Loucy (cell line): ENCODE data around the gene UBE2J2.

Source experiments
- H2AFZ ChIP-seq: fragments of 200-600 bp; sonication (generic); 2 replicates; pipeline ENCODE4 v1.6.0; 2016; ENCODE audit warnings: antibody characterized with exemption, mild to moderate bottlenecking, low read length, moderate library complexity
- H3F3A ChIP-seq: fragments of 200-600 bp; 2 replicates; pipeline ENCODE4 v1.6.0; 2016; ENCODE audit warnings: antibody characterized with exemption, low read depth, mild to moderate bottlenecking
- H3K27me3 ChIP-seq: fragments of 200-600 bp; sonication (generic); 2 replicates; pipeline ENCODE4 v1.6.1; 2014; ENCODE audit warnings: low read length, mild to moderate bottlenecking; ENCODE audit not compliant: insufficient read depth, poor library complexity, severe bottlenecking
- H3K36me3 ChIP-seq: fragments of 200-600 bp; sonication (generic); 2 replicates; pipeline ENCODE4 v1.6.1; 2016; ENCODE audit warnings: low read length; ENCODE audit not compliant: insufficient read depth
- H3K4me1 ChIP-seq: fragments of 200-600 bp; sonication (generic); 2 replicates; pipeline ENCODE4 v1.5.1; 2014; ENCODE audit warnings: low read length, mild to moderate bottlenecking; ENCODE audit not compliant: insufficient read depth, poor library complexity, severe bottlenecking
- H3K4me2 ChIP-seq: fragments of 200-600 bp; sonication (generic); 2 replicates; pipeline ENCODE4 v1.6.0; 2014; ENCODE audit warnings: antibody characterized with exemption, low read length, low read depth, mild to moderate bottlenecking; ENCODE audit not compliant: poor library complexity, severe bottlenecking
- H3K4me3 ChIP-seq: fragments of 200-600 bp; sonication (generic); 2 replicates; pipeline ENCODE4 v1.5.1; 2014; ENCODE audit warnings: low read length, mild to moderate bottlenecking, mixed read lengths; ENCODE audit not compliant: poor library complexity, severe bottlenecking
- H3K79me2 ChIP-seq: fragments of 200-600 bp; sonication (generic); 2 replicates; pipeline ENCODE4 v1.6.1; 2014; ENCODE audit warnings: low read length; ENCODE audit not compliant: insufficient read depth
- H3K9ac ChIP-seq: fragments of 200-600 bp; sonication (generic); 2 replicates; pipeline ENCODE4 v1.6.0; 2014; ENCODE audit warnings: mild to moderate bottlenecking, low read depth, low read length, moderate library complexity; ENCODE audit not compliant: poor library complexity, severe bottlenecking
- H3K9me2 ChIP-seq: fragments of 200-600 bp; sonication (generic); replicated peaks from 2 replicates; pipeline ENCODE4 v1.6.1; 2016; ENCODE audit warnings: low read depth, low read length, mixed read lengths
- H3K9me3 ChIP-seq: fragments of 200-600 bp; sonication (generic); 2 replicates; pipeline ENCODE4 v1.6.1; 2014; ENCODE audit warnings: mild to moderate bottlenecking, antibody characterized with exemption, low read length, low read depth; ENCODE audit not compliant: insufficient read depth
- H4K20me1 ChIP-seq: fragments of 200-600 bp; sonication (generic); 2 replicates; pipeline ENCODE4 v1.6.0; 2014; ENCODE audit warnings: antibody characterized with exemption, low read length, mild to moderate bottlenecking; ENCODE audit not compliant: insufficient read depth, poor library complexity, severe bottlenecking
- CTCF ChIP-seq: fragments of 200-600 bp; sonication (generic); conservative IDR thresholded peaks from 2 replicates; pipeline ENCODE4 v1.5.1; 2014; ENCODE audit warnings: mild to moderate bottlenecking, antibody characterized with exemption, low read length
- EZH2phosphoT487 ChIP-seq: fragments of 200-600 bp; IDR thresholded peaks from 2 replicates; pipeline ENCODE4 v1.6.1; 2018; ENCODE audit warnings: antibody characterized with exemption, mild to moderate bottlenecking, moderate library complexity, borderline replicate concordance

The UBE2J2 gene

GRCh38 chr1:1295154-1295923 is 21.7 kb upstream of the UBE2J2 start:
- Histone ChIP-seq H2AFZ (no peak overlapping the region), H3K9me2 (no peaks in the 10 kb centered on the region), H3K27me3 (no peaks in the 10 kb centered on the region), H3K4me1 (no peaks in the 10 kb centered on the region), H3K4me2 (no peak overlapping the region), H3K36me3 (no peaks in the 10 kb centered on the region), H3F3A (no peaks in the 10 kb centered on the region), H3K79me2 (no peaks in the 10 kb centered on the region), H3K4me3 (no peak overlapping the region), H3K9ac (no peak overlapping the region), H4K20me1 (no peaks in the 10 kb centered on the region), H3K9me3 (no peaks in the 10 kb centered on the region)
- TF ChIP-seq EZH2phosphoT487 (no peak), CTCF (no peak)

GRCh38 chr1:1294250-1294890 is 20.7 kb upstream of the UBE2J2 start:
- TF ChIP-seq CTCF (no peak), EZH2phosphoT487 (no peak)
- no peaks in the 10 kb centered on the region for H3F3A ChIP-seq

GRCh38 chr1:1293263-1294249 is 19.9 kb upstream of the UBE2J2 start:
- Histone ChIP-seq H3K4me1 (no peaks in the 10 kb centered on the region), H3F3A (no peaks in the 10 kb centered on the region), H3K9ac (no peak overlapping the region), H3K27me3 (no peaks in the 10 kb centered on the region), H3K9me2 (no peaks in the 10 kb centered on the region), H3K4me2 (no peak overlapping the region), H3K36me3 (no peaks in the 10 kb centered on the region), H3K79me2 (no peaks in the 10 kb centered on the region), H3K4me3 (no peak overlapping the region), H2AFZ (no peak overlapping the region), H3K9me3 (no peaks in the 10 kb centered on the region), H4K20me1 (no peaks in the 10 kb centered on the region)
- TF ChIP-seq EZH2phosphoT487 (no peak), CTCF (no peak)

More at GRCh38 chr1:1294250-1294890, 20.7 kb upstream of the UBE2J2 start:
- no peak overlapping the region for H3K9ac ChIP-seq
- no peaks in the 10 kb centered on the region for H3K36me3 ChIP-seq
- no peaks in the 10 kb centered on the region for H3K79me2 ChIP-seq
- H3K9me2 ChIP-seq = no peaks in the 10 kb centered on the region
- no peaks in the 10 kb centered on the region for H3K9me3 ChIP-seq
- no peak overlapping the region for H2AFZ ChIP-seq
- H3K4me3 ChIP-seq = no peak overlapping the region
- H4K20me1 ChIP-seq = no peaks in the 10 kb centered on the region
- H3K4me1 ChIP-seq = no peaks in the 10 kb centered on the region
- no peaks in the 10 kb centered on the region for H3K27me3 ChIP-seq
- H3K4me2 ChIP-seq = no peak overlapping the region
